ENCODE measurements around the gene SMPX. TPM values are rescaled to one million over a fixed set of nuclear protein-coding genes. Genes with fewer than 3 reads are reported as not detected.

Gene SMPX
- polyA plus RNA-seq, 2 donors = 0.33 to 0.41 TPM

DNA sequence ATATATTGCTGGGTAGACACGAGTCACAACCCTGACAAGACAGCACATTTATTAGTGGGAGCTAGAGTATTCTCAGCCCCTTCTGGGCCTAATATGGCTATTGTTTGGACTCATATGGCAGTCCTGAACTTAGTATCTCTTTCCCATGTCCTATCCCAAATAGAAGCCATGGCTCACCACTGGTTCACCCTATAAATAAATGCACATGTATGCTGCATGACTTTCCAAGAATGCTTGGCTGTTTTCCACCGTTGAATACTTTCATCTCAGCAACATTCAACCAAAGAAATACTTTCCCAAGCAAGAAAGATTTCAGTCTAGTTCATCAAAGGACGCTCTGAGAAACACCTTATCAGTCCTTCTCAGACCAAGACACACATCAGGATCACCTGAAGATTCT, 36.7 kb downstream of the SMPX start:
- no peaks in the 10 kb centered on the region for H3K4me1 ChIP-seq (ENCODE audit: control insufficient read depth in 2 of 2, insufficient read depth in 2 of 2, low read length in 1 of 2)
- 61 to 70% methylated on average over 3 of the region's 3 CpGs for WGBS, 2 donors

DNA sequence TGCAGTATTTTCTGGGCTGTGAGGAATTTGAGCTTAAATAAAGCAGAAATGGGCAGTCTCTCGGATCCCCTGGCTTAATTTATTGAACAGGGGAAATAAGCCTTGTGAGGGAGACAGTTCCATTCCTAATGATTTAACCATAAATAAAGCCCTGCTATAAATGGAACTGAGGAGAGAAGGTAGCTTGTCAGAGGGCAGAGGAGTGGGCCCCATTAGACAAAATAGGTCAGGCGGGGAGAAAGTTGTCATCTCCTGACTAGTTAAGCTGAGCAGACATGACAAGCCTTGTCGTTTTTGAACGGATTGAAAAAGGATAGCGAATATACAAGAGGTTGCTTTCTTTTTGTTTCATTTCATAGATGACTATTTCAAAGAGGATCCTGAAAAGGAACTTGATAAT, 39.3 kb downstream of the SMPX start:
- Histone ChIP-seq H3K4me3 (ENCODE audit: low read depth in 1 of 2, low read length in 2 of 2) (no peak overlapping the region), H3K27ac (ENCODE audit: low read depth in 2 of 2, low read length in 1 of 2) (no peak overlapping the region), H3K9me3 (ENCODE audit: control insufficient read depth in 2 of 2, insufficient read depth in 1 of 2, low read depth in 1 of 2, low read length in 1 of 2) (no peaks in the 10 kb centered on the region), H3K36me3 (ENCODE audit: control insufficient read depth in 2 of 2, insufficient read depth in 2 of 2, low read length in 1 of 2) (no peaks in the 10 kb centered on the region), H3K27me3 (ENCODE audit: control insufficient read depth in 1 of 2, insufficient read depth in 2 of 2, low read length in 2 of 2) (no peaks in the 10 kb centered on the region), H3K4me1 (ENCODE audit: control insufficient read depth in 2 of 2, insufficient read depth in 2 of 2, low read length in 1 of 2) (no peaks in the 10 kb centered on the region)
- 65 to 83% methylated on average over 5 of the region's 5 CpGs for WGBS, 2 donors

More for the DNA sequence above, 36.7 kb downstream of the SMPX start:
- no peaks in the 10 kb centered on the region for H3K36me3 ChIP-seq (ENCODE audit: control insufficient read depth in 2 of 2, insufficient read depth in 2 of 2, low read length in 1 of 2)
- no peak overlapping the region for H3K27ac ChIP-seq (ENCODE audit: low read depth in 2 of 2, low read length in 1 of 2)
- H3K9me3 ChIP-seq (ENCODE audit: control insufficient read depth in 2 of 2, insufficient read depth in 1 of 2, low read depth in 1 of 2, low read length in 1 of 2) = peaks cover 0 to 2% of the 10 kb centered on the region in 2 donors
- H3K4me3 ChIP-seq (ENCODE audit: low read depth in 1 of 2, low read length in 2 of 2) = no peak overlapping the region
- no peaks in the 10 kb centered on the region for H3K27me3 ChIP-seq (ENCODE audit: control insufficient read depth in 1 of 2, insufficient read depth in 2 of 2, low read length in 2 of 2)

DNA sequence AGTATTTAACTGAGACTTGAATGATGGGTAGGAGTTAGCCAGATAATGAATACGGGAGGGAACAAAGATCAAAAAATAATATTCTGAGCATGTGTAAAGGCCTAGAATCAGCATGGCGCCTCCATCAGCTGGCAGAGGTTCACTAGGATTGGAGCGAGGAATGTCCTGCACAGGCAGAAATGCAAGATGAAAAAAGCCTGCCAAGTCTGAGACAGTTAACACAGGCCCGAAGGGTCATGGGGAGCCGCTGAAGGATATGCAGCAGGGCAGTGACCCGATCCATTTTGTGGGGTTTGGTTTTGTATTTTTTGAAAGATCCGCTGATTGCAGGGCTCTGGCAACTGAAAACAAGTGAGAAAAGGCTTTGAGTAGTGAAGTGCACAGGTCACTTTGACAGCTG, 40.1 kb downstream of the SMPX start:
- Histone ChIP-seq H3K27me3 (ENCODE audit: control insufficient read depth in 1 of 2, insufficient read depth in 2 of 2, low read length in 2 of 2) (no peaks in the 10 kb centered on the region), H3K36me3 (ENCODE audit: control insufficient read depth in 2 of 2, insufficient read depth in 2 of 2, low read length in 1 of 2) (no peaks in the 10 kb centered on the region), H3K4me3 (ENCODE audit: low read depth in 1 of 2, low read length in 2 of 2) (no peak overlapping the region), H3K4me1 (ENCODE audit: control insufficient read depth in 2 of 2, insufficient read depth in 2 of 2, low read length in 1 of 2) (no peaks in the 10 kb centered on the region), H3K27ac (ENCODE audit: low read depth in 2 of 2, low read length in 1 of 2) (no peak overlapping the region), H3K9me3 (ENCODE audit: control insufficient read depth in 2 of 2, insufficient read depth in 1 of 2, low read depth in 1 of 2, low read length in 1 of 2) (no peaks in the 10 kb centered on the region)
- 71 to 83% methylated on average over 7 of the region's 7 CpGs for WGBS, 2 donors

DNA sequence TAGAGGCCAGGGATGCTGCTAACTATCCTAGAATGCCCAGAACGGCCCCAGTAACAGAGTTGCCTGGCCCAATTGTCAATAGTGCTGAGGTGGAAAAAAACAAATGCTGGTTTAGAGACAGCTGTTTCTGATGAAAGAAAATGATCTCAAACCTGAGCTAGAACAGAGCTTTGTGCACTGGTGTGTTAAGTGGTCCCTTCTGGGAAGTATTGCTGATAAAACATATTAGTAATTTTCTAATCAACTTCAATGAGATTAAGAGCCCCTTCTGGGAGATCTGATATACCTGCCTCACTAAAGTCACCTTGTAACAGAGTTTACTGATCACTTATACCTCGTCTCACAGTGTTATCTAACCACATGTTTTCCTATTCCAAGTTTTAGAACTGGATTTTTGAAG, 42.1 kb downstream of the SMPX start:
- Histone ChIP-seq H3K9me3 (ENCODE audit: control insufficient read depth in 2 of 2, insufficient read depth in 1 of 2, low read depth in 1 of 2, low read length in 1 of 2) (no peaks in the 10 kb centered on the region), H3K36me3 (ENCODE audit: control insufficient read depth in 2 of 2, insufficient read depth in 2 of 2, low read length in 1 of 2) (no peaks in the 10 kb centered on the region), H3K27ac (ENCODE audit: low read depth in 2 of 2, low read length in 1 of 2) (no peak overlapping the region), H3K4me3 (ENCODE audit: low read depth in 1 of 2, low read length in 2 of 2) (no peak overlapping the region), H3K4me1 (ENCODE audit: control insufficient read depth in 2 of 2, insufficient read depth in 2 of 2, low read length in 1 of 2) (no peaks in the 10 kb centered on the region), H3K27me3 (ENCODE audit: control insufficient read depth in 1 of 2, insufficient read depth in 2 of 2, low read length in 2 of 2) (no peaks in the 10 kb centered on the region)
- whole genome bisulfite sequencing, 2 donors = 52 to 59% methylated on average over 2 of the region's 2 CpGs

DNA sequence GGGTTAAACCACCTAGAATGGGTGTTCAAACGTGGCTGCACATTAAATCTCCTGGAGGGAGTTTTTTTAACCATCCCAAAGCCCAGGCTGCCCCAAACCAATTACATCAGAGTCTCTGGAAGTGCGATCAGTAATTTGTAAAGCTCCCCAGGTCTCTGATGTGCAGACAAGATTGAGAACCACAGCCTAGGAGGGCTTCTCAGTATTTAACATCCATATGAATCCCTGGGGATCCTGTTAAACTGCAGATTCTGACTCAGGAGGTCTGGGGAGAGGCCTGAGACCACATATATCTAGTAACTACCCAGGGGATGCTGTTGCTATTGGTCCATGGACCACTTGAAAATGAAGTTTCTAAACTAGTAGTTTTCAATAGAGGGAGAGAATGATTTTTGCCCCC, 42.6 kb downstream of the SMPX start:
- no peak overlapping the region for H3K4me3 ChIP-seq (ENCODE audit: low read depth in 1 of 2, low read length in 2 of 2)
- no peaks in the 10 kb centered on the region for H3K36me3 ChIP-seq (ENCODE audit: control insufficient read depth in 2 of 2, insufficient read depth in 2 of 2, low read length in 1 of 2)
- H3K4me1 ChIP-seq (ENCODE audit: control insufficient read depth in 2 of 2, insufficient read depth in 2 of 2, low read length in 1 of 2) = no peaks in the 10 kb centered on the region
- H3K27ac ChIP-seq (ENCODE audit: low read depth in 2 of 2, low read length in 1 of 2) = no peak overlapping the region
- H3K27me3 ChIP-seq (ENCODE audit: control insufficient read depth in 1 of 2, insufficient read depth in 2 of 2, low read length in 2 of 2) = no peaks in the 10 kb centered on the region
- 32 to 46% methylated on average over 2 of the region's 2 CpGs for WGBS, 2 donors
- no peaks in the 10 kb centered on the region for H3K9me3 ChIP-seq (ENCODE audit: control insufficient read depth in 2 of 2, insufficient read depth in 1 of 2, low read depth in 1 of 2, low read length in 1 of 2)

DNA sequence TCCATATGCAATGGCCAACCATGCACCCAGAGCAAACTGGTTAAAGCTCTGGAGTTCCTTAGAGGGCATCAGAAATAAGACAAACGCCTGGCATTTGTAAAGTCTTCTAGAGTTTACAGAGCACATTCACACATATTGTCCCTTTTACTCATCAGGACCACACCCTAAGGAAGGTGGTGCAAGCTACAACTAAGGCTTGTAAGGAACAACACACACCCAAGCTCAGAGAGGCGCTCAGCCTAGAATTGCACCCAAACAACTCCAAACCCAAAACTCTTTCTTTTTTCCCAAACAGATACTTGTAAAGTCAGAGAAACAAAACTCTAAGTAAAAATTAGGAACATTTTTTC, 46.1 kb downstream of the SMPX start:
- WGBS, 2 donors = 51 to 68% methylated on average over 2 of the region's 2 CpGs
- H3K9me3 ChIP-seq (ENCODE audit: control insufficient read depth in 2 of 2, insufficient read depth in 1 of 2, low read depth in 1 of 2, low read length in 1 of 2) = no peaks in the 10 kb centered on the region
- no peak overlapping the region for H3K27ac ChIP-seq (ENCODE audit: low read depth in 2 of 2, low read length in 1 of 2)
- H3K36me3 ChIP-seq (ENCODE audit: control insufficient read depth in 2 of 2, insufficient read depth in 2 of 2, low read length in 1 of 2) = no peaks in the 10 kb centered on the region
- H3K27me3 ChIP-seq (ENCODE audit: control insufficient read depth in 1 of 2, insufficient read depth in 2 of 2, low read length in 2 of 2) = no peaks in the 10 kb centered on the region
- no peak overlapping the region for H3K4me3 ChIP-seq (ENCODE audit: low read depth in 1 of 2, low read length in 2 of 2)
- no peaks in the 10 kb centered on the region for H3K4me1 ChIP-seq (ENCODE audit: control insufficient read depth in 2 of 2, insufficient read depth in 2 of 2, low read length in 1 of 2)

DNA sequence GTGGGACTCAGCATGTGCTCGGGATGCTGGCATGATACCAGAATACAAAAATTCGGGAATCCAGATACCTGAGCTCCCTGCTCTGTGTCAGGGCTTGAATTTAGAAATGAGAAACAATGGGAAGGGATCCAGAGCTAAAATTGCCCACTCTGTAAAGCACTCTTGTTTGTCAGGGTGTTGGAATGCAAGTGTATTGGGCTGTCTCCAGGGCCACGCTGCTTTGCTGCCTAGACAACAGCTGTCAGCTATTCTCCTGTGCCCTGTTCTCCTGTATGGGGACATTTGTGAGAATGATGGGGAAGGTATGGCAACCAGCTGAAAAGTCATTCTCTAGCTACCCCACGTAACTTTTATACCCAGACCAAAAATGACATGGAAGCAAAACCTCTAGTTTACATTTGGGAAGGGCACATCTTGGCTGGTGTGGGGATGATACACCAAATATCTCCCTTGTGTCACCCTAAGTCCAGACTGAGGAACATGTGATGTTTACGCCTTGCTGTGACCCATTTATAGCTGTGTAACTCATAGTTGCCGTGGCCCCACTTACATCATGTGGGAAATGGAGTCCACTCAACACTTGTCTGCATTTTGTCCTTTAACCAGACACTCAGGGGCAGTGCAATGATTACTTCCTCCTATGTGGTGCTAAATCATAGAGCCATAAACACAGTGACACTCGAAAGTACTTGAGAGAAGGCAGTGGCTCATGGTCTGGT, 46.6 kb downstream of the SMPX start:
- H3K27ac ChIP-seq (ENCODE audit: low read depth in 2 of 2, low read length in 1 of 2) = no peak overlapping the region
- H3K4me1 ChIP-seq (ENCODE audit: control insufficient read depth in 2 of 2, insufficient read depth in 2 of 2, low read length in 1 of 2) = no peaks in the 10 kb centered on the region
- H3K9me3 ChIP-seq (ENCODE audit: control insufficient read depth in 2 of 2, insufficient read depth in 1 of 2, low read depth in 1 of 2, low read length in 1 of 2) = no peaks in the 10 kb centered on the region
- H3K4me3 ChIP-seq (ENCODE audit: low read depth in 1 of 2, low read length in 2 of 2) = no peak overlapping the region
- no peaks in the 10 kb centered on the region for H3K27me3 ChIP-seq (ENCODE audit: control insufficient read depth in 1 of 2, insufficient read depth in 2 of 2, low read length in 2 of 2)
- no peaks in the 10 kb centered on the region for H3K36me3 ChIP-seq (ENCODE audit: control insufficient read depth in 2 of 2, insufficient read depth in 2 of 2, low read length in 1 of 2)
- WGBS, 2 donors = 68 to 73% methylated on average over 7 of the region's 7 CpGs

DNA sequence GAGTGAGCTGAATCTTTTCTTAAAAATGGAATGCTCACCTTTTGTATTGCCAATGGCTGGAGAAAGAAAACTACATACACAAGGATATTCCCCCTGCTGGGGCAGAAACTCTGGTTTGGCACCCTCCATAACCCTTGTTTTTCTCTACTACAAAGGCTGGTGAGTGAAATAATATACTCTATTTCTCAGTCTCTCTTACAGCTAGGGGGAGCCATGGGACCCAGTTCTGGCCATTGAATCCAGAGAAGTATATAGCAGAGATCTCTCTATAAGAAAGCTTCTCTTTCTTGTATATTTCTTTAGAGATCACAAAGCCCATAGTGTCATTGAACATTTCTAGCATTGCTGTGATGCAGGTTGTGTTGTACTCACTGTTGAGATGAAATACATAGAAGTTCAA, 49.8 kb downstream of the SMPX start:
- Histone ChIP-seq H3K36me3 (ENCODE audit: control insufficient read depth in 2 of 2, insufficient read depth in 2 of 2, low read length in 1 of 2) (no peaks in the 10 kb centered on the region), H3K4me1 (ENCODE audit: control insufficient read depth in 2 of 2, insufficient read depth in 2 of 2, low read length in 1 of 2) (no peaks in the 10 kb centered on the region), H3K27me3 (ENCODE audit: control insufficient read depth in 1 of 2, insufficient read depth in 2 of 2, low read length in 2 of 2) (peaks cover 0 to 2% of the 10 kb centered on the region in 2 donors), H3K27ac (ENCODE audit: low read depth in 2 of 2, low read length in 1 of 2) (no peak overlapping the region), H3K4me3 (ENCODE audit: low read depth in 1 of 2, low read length in 2 of 2) (no peak overlapping the region), H3K9me3 (ENCODE audit: control insufficient read depth in 2 of 2, insufficient read depth in 1 of 2, low read depth in 1 of 2, low read length in 1 of 2) (no peaks in the 10 kb centered on the region)

DNA sequence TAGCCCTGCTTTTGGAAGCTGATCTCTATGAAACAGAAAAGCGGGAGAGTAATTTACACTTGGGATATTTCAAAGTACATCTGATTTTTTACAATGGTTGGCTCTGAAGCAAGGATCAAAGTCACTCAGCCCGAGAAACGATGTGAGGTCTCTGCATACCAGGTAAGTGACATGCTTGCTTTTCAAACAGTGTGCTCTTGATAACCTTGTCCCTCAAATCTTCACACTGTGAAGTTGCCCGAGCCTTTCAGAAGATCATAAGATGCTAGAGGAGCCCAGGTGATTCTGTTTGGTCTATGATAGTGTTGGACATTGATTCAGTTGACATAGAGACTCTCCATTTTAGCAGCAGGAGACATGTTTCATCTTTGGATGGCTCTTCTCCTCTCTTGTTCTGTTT, 52.7 kb downstream of the SMPX start:
- Histone ChIP-seq H3K27ac (ENCODE audit: low read depth in 2 of 2, low read length in 1 of 2) (no peak overlapping the region), H3K4me1 (ENCODE audit: control insufficient read depth in 2 of 2, insufficient read depth in 2 of 2, low read length in 1 of 2) (no peaks in the 10 kb centered on the region), H3K9me3 (ENCODE audit: control insufficient read depth in 2 of 2, insufficient read depth in 1 of 2, low read depth in 1 of 2, low read length in 1 of 2) (no peaks in the 10 kb centered on the region), H3K36me3 (ENCODE audit: control insufficient read depth in 2 of 2, insufficient read depth in 2 of 2, low read length in 1 of 2) (no peaks in the 10 kb centered on the region), H3K27me3 (ENCODE audit: control insufficient read depth in 1 of 2, insufficient read depth in 2 of 2, low read length in 2 of 2) (peaks cover 0 to 3% of the 10 kb centered on the region in 2 donors), H3K4me3 (ENCODE audit: low read depth in 1 of 2, low read length in 2 of 2) (no peak overlapping the region)
- WGBS, 2 donors = 51 to 58% methylated on average over 4 of the region's 4 CpGs

DNA sequence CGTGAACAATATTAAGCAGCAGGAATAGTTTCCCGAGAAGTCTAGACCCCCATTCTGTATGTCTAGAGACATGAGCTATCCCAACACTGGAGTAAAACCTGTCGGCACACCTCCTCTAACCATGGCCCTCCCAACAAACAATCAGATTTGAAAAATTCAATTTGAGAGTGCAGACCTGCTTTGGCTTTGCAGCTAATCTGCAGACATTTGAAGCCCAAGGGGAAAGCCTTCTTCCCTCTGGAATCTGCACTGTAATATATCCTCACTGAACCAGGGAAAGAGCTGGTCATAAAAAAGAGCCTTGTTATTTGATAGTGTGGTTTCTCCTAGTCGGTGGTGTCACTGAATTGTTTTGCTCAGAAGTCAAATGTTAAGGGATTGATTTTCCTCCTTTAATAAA, 55.2 kb downstream of the SMPX start:
- no peaks in the 10 kb centered on the region for H3K4me1 ChIP-seq (ENCODE audit: control insufficient read depth in 2 of 2, insufficient read depth in 2 of 2, low read length in 1 of 2)
- H3K9me3 ChIP-seq (ENCODE audit: control insufficient read depth in 2 of 2, insufficient read depth in 1 of 2, low read depth in 1 of 2, low read length in 1 of 2) = no peaks in the 10 kb centered on the region
- H3K27ac ChIP-seq (ENCODE audit: low read depth in 2 of 2, low read length in 1 of 2) = no peak overlapping the region
- WGBS, 2 donors = 68 to 69% methylated on average over 4 of the region's 4 CpGs
- no peaks in the 10 kb centered on the region for H3K36me3 ChIP-seq (ENCODE audit: control insufficient read depth in 2 of 2, insufficient read depth in 2 of 2, low read length in 1 of 2)
- H3K27me3 ChIP-seq (ENCODE audit: control insufficient read depth in 1 of 2, insufficient read depth in 2 of 2, low read length in 2 of 2) = peaks cover 0 to 3% of the 10 kb centered on the region in 2 donors
- H3K4me3 ChIP-seq (ENCODE audit: low read depth in 1 of 2, low read length in 2 of 2) = no peak overlapping the region
